AG10803 (cell line): ENCODE results near the gene OR2H1.

ENCODE experiments used
- DNase-seq: peaks from one replicate; pipeline ENCODE4 v3.0.0; 2010; ENCODE audit warnings: low read depth
- H3K4me3 ChIP-seq: 2 replicates; pipeline ENCODE4 v1.5.1; 2011; ENCODE audit warnings: mild to moderate bottlenecking, low read length, control low read depth
- TF ChIP-seq, protein P1 (sequence below): conservative IDR thresholded peaks from 2 replicates; pipeline ENCODE4 v1.5.1; 2011; ENCODE audit warnings: mild to moderate bottlenecking, low read length, control low read depth, inconsistent platforms

The OR2H1 gene

GRCh38 chr6:29465279-29465678, 8.3 kb downstream of the OR2H1 start:
- no peak overlapping the region for H3K4me3 ChIP-seq
- TF ChIP-seq, protein P1, sequence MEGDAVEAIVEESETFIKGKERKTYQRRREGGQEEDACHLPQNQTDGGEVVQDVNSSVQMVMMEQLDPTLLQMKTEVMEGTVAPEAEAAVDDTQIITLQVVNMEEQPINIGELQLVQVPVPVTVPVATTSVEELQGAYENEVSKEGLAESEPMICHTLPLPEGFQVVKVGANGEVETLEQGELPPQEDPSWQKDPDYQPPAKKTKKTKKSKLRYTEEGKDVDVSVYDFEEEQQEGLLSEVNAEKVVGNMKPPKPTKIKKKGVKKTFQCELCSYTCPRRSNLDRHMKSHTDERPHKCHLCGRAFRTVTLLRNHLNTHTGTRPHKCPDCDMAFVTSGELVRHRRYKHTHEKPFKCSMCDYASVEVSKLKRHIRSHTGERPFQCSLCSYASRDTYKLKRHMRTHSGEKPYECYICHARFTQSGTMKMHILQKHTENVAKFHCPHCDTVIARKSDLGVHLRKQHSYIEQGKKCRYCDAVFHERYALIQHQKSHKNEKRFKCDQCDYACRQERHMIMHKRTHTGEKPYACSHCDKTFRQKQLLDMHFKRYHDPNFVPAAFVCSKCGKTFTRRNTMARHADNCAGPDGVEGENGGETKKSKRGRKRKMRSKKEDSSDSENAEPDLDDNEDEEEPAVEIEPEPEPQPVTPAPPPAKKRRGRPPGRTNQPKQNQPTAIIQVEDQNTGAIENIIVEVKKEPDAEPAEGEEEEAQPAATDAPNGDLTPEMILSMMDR: no peak
- DNase-seq: no peak

DNA sequence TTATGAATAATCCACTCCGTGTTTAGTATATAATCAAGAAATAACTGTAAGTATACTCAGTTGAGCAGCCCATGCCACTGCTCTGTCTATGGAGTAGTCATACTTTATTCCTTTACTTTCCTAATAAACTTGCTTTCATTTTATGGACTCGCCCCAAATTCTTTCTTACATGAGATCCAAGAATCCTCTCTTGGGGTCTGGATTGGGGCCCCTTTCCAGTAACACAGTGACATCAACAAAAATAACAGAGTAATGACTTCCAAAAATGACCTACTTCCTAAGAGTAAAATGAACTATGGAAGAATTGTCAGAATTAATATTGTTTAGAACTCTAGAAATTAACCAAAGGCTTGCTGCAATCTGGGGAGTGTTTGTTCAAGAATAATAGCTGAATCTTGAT, 8.8 kb downstream of the OR2H1 start:
- TF ChIP-seq, protein P1: no peak
- DNase-seq: no peak
- no peak overlapping the region for H3K4me3 ChIP-seq

DNA sequence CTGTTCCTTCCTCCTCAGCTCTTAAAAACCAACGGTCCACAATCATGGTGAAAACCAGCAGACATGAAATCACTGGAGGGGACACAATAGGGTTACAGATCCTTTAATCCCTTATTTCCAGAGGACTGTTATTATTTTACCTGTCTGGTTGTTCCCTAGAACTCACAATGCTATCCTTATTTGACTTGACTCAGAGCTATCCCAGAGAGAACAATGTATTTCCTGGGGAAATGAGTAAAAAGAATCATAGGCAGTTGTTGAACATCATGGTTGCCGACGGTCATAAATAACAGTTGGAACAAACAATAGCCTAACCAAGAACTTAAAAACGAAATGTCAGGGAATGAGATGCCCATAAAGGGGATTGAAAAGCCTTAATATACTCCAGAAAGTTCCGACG, 9.3 kb downstream of the OR2H1 start:
- TF ChIP-seq, protein P1: no peak
- H3K4me3 ChIP-seq: no peak overlapping the region
- DNase-seq: no peak

GRCh38 chr6:29474996-29475395, 18.0 kb downstream of the OR2H1 start:
- H3K4me3 ChIP-seq: no peak overlapping the region
- no peak for DNase-seq
- TF ChIP-seq, protein P1: no peak

- H3K4me3 ChIP-seq: no peak overlapping the region
- no peak for DNase-seq
- TF ChIP-seq, protein P1: no peak
These were observed 21.0 kb downstream of the OR2H1 start for GRCh38 chr6:29477923-29478450.

GRCh38 chr6:29478740-29479139, 21.8 kb downstream of the OR2H1 start:
- no peak for DNase-seq
- TF ChIP-seq, protein P1: no peak
- no peak overlapping the region for H3K4me3 ChIP-seq

DNA sequence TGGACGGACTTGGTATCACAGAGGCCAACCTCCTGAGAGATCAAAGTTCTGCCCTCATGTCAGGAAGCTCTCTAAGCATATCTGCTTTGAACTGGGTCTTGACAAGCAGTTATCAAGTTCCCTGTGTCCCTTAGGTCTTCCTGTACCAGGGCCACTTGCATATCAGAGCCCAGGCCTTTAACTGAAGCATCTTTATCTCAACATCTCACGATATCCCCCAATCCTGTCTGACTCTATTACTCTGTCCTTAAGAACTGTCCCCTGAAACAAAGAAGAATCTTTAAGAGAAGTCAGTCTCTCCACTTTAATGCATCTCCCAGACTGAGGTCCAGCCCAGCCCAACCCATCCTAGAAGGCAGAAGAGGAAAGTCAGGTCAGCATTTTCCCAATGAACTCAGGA, 22.6 kb downstream of the OR2H1 start:
- TF ChIP-seq, protein P1: no peak
- no peak for DNase-seq
- H3K4me3 ChIP-seq: no peak overlapping the region
